ENCODE results near the gene PACSIN3. TPM values are rescaled to one million over a fixed set of nuclear protein-coding genes. Genes with fewer than 3 reads are reported as not detected.

PACSIN3 gene
- polyA plus RNA-seq, 1 experiment: 25.2 TPM

DNA sequence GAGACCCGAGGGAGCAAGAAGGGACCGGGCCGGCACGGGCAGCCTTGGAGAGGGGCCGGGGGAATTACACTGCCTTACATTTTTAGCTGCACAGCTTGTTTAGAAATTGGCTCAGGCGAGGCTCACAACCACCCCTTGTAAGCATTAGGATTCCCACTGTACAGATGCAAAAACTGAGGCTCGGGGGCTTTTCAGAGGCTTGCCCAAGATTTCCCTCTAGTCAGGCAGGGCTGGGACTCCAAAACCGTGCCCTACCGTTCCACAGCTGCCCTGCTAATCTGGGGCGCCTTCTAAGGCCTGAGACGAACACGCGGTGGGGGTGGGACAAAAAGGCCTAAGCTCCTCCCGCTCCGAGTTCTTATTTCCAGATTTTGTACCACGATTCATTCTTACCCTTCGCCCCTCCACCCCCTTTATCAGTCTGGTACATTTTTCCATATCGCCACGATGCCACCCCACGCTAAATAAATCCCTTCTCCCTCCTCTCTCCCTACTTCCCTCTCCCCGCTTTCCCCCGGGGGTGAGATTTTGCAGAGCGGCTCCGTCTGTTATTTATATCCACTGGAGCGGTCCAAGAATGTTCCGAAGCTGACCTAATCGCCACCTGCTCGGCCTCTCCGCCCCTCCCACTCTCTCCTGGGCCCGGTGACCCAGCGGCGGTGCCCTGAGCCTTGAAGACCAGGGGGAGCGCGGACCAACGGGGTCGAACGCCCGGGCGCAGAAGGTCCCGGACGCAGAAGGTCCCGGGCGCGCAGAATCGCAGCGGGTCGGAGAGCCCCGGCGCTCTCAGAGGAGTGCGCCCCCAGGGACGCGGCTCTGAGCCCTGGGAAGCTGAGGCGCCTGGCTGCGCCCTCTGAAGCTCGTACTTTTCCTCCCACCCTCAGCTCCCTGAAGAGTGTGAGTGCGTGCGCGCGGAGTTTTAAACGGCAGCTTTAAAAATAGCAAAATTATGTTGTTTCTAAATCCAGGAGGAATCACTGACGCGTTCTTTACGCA, 764 bp upstream of the PACSIN3 start:
- CTCF ChIA-PET: interaction anchor here (0.6 to 3.8 kb wide), 6 partner anchors 8 to 213 kb away, joined by 3 to 17 read pairs (median 6); partner anchors contain the start of genes ACP2 and DDB2
- peaks cover 5% of the 10 kb centered on the region for H3K36me3 ChIP-seq (ENCODE audit: control insufficient read depth, insufficient read depth, low read length)
- TF ChIP-seq, protein P1, sequence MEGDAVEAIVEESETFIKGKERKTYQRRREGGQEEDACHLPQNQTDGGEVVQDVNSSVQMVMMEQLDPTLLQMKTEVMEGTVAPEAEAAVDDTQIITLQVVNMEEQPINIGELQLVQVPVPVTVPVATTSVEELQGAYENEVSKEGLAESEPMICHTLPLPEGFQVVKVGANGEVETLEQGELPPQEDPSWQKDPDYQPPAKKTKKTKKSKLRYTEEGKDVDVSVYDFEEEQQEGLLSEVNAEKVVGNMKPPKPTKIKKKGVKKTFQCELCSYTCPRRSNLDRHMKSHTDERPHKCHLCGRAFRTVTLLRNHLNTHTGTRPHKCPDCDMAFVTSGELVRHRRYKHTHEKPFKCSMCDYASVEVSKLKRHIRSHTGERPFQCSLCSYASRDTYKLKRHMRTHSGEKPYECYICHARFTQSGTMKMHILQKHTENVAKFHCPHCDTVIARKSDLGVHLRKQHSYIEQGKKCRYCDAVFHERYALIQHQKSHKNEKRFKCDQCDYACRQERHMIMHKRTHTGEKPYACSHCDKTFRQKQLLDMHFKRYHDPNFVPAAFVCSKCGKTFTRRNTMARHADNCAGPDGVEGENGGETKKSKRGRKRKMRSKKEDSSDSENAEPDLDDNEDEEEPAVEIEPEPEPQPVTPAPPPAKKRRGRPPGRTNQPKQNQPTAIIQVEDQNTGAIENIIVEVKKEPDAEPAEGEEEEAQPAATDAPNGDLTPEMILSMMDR (IDR thresholded peaks at IDR 0.05; ENCODE audit: insufficient read depth, low read depth, low read length): 0 out of 2 replicates have a peak, but pooled peaks have one; percentile 17
- no peak for DNase-seq (ENCODE audit: low read depth)
- H3K27me3 ChIP-seq (ENCODE audit: control insufficient read depth, insufficient read depth, low read length): no peaks in the 10 kb centered on the region
- peak overlapping the region; percentile 78 for H3K4me3 ChIP-seq (ENCODE audit: low read depth, low read length)
- POLR2A ChIA-PET: no interaction called here

DNA sequence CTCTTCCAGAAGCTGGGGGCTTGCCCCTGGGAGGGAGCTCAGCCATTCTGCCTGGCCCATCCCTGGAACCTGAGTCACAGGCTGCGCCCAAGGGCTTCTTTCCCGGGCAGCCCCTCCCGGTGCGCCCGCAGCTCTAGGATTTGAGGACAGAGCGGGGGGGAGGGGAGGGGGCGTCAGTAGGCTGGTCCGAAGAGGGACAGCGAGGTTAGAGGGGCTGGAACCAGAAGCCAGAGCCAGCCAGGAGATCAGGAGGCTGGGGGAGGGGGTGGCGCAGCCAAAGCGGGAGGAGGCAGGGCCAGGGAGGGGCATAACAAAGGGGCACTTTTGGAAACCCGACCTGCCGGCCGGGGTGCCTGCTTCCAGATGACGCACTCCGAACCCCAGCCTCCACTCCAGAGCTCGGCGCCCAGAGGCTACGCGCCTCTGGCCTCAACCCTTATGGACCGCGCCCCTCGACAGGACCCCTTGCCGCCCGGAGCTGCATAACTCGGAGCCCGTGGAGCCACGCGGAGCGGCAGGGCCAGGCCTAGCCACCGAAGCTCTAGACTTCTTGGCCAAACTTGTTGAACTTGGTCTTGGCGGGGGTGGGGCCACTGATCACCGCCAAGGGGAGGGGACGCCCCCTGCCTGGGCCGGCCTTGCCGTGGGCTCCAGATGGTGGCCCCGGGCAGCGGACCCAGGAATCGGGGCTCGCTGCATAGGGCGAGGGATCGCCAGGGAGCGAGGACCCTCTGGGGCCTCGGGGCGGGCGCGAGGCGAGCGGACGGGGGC, 744 bp downstream of the PACSIN3 start:
- peak overlapping the region; percentile 78 for H3K4me3 ChIP-seq (ENCODE audit: low read depth, low read length)
- CTCF ChIA-PET: interaction anchor here (0.8 to 2.1 kb wide), 7 partner anchors 8 to 189 kb away, joined by 3 to 12 read pairs (median 4); partner anchors contain the start of genes ACP2, DDB2 and NR1H3
- POLR2A ChIA-PET: interaction anchor here (0.6 kb wide), 1 partner anchor 260 kb away, joined by 3 read pairs; no protein-coding TSS in a partner anchor
- peaks cover 5% of the 10 kb centered on the region for H3K36me3 ChIP-seq (ENCODE audit: control insufficient read depth, insufficient read depth, low read length)
- no peak for DNase-seq (ENCODE audit: low read depth)
- no peaks in the 10 kb centered on the region for H3K27me3 ChIP-seq (ENCODE audit: control insufficient read depth, insufficient read depth, low read length)
- TF ChIP-seq, protein P1 (IDR thresholded peaks at IDR 0.05; ENCODE audit: insufficient read depth, low read depth, low read length): no peak

DNA sequence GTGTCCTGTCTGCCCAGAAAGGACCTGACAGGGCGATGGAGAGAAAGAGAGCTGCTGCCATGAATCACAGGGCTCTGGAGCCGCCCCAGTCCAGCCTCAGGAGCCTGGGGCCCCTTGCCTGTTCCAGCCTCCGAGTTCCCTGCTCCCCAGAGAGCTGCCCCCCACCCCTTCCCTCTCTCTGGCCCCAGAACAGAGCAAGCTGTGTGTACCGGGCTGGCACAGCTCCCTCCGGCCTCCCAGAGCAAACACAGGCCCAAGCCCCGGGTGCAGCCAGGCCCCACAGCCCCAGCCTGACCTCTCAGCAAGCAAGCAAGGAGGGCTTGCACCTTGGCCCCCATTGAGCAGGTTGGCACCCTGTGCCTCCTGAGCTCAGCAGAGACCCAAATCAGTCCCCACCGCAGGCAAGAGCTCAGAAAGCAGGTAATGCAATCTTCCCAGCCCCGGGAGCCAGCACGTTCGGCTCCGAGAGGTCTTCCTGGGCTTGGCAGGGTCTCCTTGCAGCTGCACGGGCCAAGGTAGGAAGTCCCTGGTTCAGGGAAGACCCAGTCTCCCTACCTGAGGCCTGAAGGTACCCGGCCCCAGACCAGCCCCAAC, 1.4 kb downstream of the PACSIN3 start:
- Histone ChIP-seq H3K36me3 (ENCODE audit: control insufficient read depth, insufficient read depth, low read length) (peaks cover 7% of the 10 kb centered on the region), H3K27me3 (ENCODE audit: control insufficient read depth, insufficient read depth, low read length) (no peaks in the 10 kb centered on the region), H3K4me3 (ENCODE audit: low read depth, low read length) (peak overlapping the region; percentile 78)
- TF ChIP-seq, protein P1 (IDR thresholded peaks at IDR 0.05; ENCODE audit: insufficient read depth, low read depth, low read length): no peak
- POLR2A ChIA-PET: interaction anchor here (0.6 kb wide), 1 partner anchor 259 kb away, joined by 3 read pairs; no protein-coding TSS in a partner anchor
- CTCF ChIA-PET: interaction anchor here (0.8 to 2.1 kb wide), 7 partner anchors 7 to 190 kb away, joined by 3 to 12 read pairs (median 4); partner anchors contain the start of genes ACP2, DDB2 and NR1H3
- DNase-seq (ENCODE audit: low read depth): no peak

GRCh38 chr11:47183969-47184368, 2.3 kb downstream of the PACSIN3 start:
- POLR2A ChIA-PET: no interaction called here
- H3K4me3 ChIP-seq (ENCODE audit: low read depth, low read length): no peak overlapping the region
- TF ChIP-seq, protein P1 (IDR thresholded peaks at IDR 0.05; ENCODE audit: insufficient read depth, low read depth, low read length): no peak
- H3K27me3 ChIP-seq (ENCODE audit: control insufficient read depth, insufficient read depth, low read length): no peaks in the 10 kb centered on the region
- H3K36me3 ChIP-seq (ENCODE audit: control insufficient read depth, insufficient read depth, low read length): peaks cover 9% of the 10 kb centered on the region
- CTCF ChIA-PET: interaction anchor here (2.1 kb wide), 1 partner anchor 75 kb away, joined by 12 read pairs; the partner anchor contains the start of gene NR1H3
- no peak for DNase-seq (ENCODE audit: low read depth)
